Common myeloid progenitor, CD34-positive (primary cell): ENCODE measurements around the gene B4GALT7.

Source experiments
- CTCF ChIA-PET: fragments of 350-600 bp; sonication (Branson Sonifier 250); formaldehyde crosslinking; loops from one replicate; lab custom pipeline; 2021; ENCODE audit warnings: antibody characterized with exemption; lab: Charles Lee
- POLR2A ChIA-PET: fragments of 350-600 bp; sonication (Branson Sonifier 250); formaldehyde crosslinking; loops from one replicate; lab custom pipeline; 2021; ENCODE audit warnings: antibody characterized with exemption; lab: Charles Lee
- DNase-seq, 3 donors: peaks; one replicate each; pipeline versions ENCODE4 v3.0.0 to v3.0.0-alpha.2; 2013
- H3K27ac ChIP-seq, 2 experiments: 1 replicate in 1 of 2; 2 replicates in 1 of 2; pipeline ENCODE4 v1.7.0; 2013; ENCODE audit warnings: inconsistent platforms in 2 of 2, low read length in 2 of 2, mild to moderate bottlenecking in 2 of 2, low read depth in 1 of 2, moderate library complexity in 1 of 2; ENCODE audit not compliant: severe bottlenecking in 2 of 2, insufficient read depth in 1 of 2, poor library complexity in 1 of 2
- H3K27me3 ChIP-seq, 5 experiments: replicated peaks in 2 of 5; 1 replicate in 3 of 5; 2 replicates in 2 of 5; pipeline versions ENCODE4 v1.6.1 to v1.7.0; 2013; ENCODE audit warnings: low read length in 4 of 5, mild to moderate bottlenecking in 2 of 5, moderate library complexity in 2 of 5, inconsistent platforms in 1 of 5; ENCODE audit not compliant: insufficient read depth in 5 of 5, control insufficient read depth in 4 of 5
- H3K36me3 ChIP-seq, 4 experiments: 1 replicate in 2 of 4; 2 replicates in 2 of 4; pipeline versions ENCODE4 v1.6.1 to v1.7.0; 2013; ENCODE audit warnings: low read length in 3 of 4, control low read depth in 1 of 4, mild to moderate bottlenecking in 1 of 4; ENCODE audit not compliant: control insufficient read depth in 4 of 4, insufficient read depth in 4 of 4
- H3K4me1 ChIP-seq, 4 experiments: 1 replicate in 3 of 4; 2 replicates in 1 of 4; pipeline versions ENCODE4 v1.6.1 to v1.7.1; 2013; ENCODE audit warnings: low read length in 3 of 4, mild to moderate bottlenecking in 3 of 4, control low read depth in 1 of 4, inconsistent platforms in 1 of 4, moderate library complexity in 1 of 4; ENCODE audit not compliant: control insufficient read depth in 4 of 4, insufficient read depth in 4 of 4; ENCODE audit errors: control extremely low read depth in 1 of 4
- H3K4me3 ChIP-seq, 7 experiments: 1 replicate in 4 of 7; 2 replicates in 3 of 7; pipeline versions ENCODE4 v1.5.1 to v1.7.0; 2013; ENCODE audit warnings: mild to moderate bottlenecking in 7 of 7, low read length in 6 of 7, moderate library complexity in 6 of 7, inconsistent platforms in 2 of 7, low read depth in 2 of 7, control low read depth in 1 of 7; ENCODE audit not compliant: insufficient read depth in 4 of 7, control insufficient read depth in 1 of 7; ENCODE audit errors: extremely low read depth in 1 of 7
- H3K9me3 ChIP-seq, 5 experiments: 1 replicate in 4 of 5; 2 replicates in 1 of 5; pipeline versions ENCODE4 v1.6.1 to v1.7.1; 2013; ENCODE audit warnings: low read length in 4 of 5, mild to moderate bottlenecking in 2 of 5, inconsistent platforms in 1 of 5, low read depth in 1 of 5, moderate library complexity in 1 of 5; ENCODE audit not compliant: control insufficient read depth in 4 of 5, insufficient read depth in 2 of 5; ENCODE audit errors: control extremely low read depth in 1 of 5
- WGBS: methylation state at CpG from one replicate; pipeline ENCODE4 v1.1.5; 2013; ENCODE audit not compliant: insufficient coverage; 5-methylcytosine and 5-hydroxymethylcytosine counted together

Gene B4GALT7

GRCh38 chr5:177596775-177597238 is 3.1 kb upstream of the B4GALT7 start:
- H3K27ac ChIP-seq = no peak overlapping the region
- no CpG with 5 or more reads among the region's 2 CpGs for WGBS
- H3K9me3 ChIP-seq = no peaks in the 10 kb centered on the region
- no peak for DNase-seq
- no peaks in the 10 kb centered on the region for H3K27me3 ChIP-seq
- H3K4me3 ChIP-seq = no peak overlapping the region
- H3K36me3 ChIP-seq = peaks cover 8 to 37% (median 32%) of the 10 kb centered on the region in 4 experiments
- H3K4me1 ChIP-seq = peaks cover 5 to 29% (median 22%) of the 10 kb centered on the region in 4 experiments
- ChIA-PET POLR2A (no interaction called here), CTCF (no interaction called here)

- DNase-seq = no peak
- H3K4me3 ChIP-seq = peak overlapping the region in 1 of 7 experiments; percentile 2
- H3K9me3 ChIP-seq = no peaks in the 10 kb centered on the region
- POLR2A ChIA-PET = no interaction called here
- H3K27me3 ChIP-seq = no peaks in the 10 kb centered on the region
- peaks cover 5 to 19% (median 12%) of the 10 kb centered on the region in 4 experiments for H3K4me1 ChIP-seq
- H3K36me3 ChIP-seq = peaks cover 8 to 37% (median 33%) of the 10 kb centered on the region in 4 experiments
- no peak overlapping the region for H3K27ac ChIP-seq
- WGBS = 38% methylated on average over 2 of the region's 5 CpGs
- CTCF ChIA-PET = no interaction called here
Measured at GRCh38 chr5:177598477-177598876, 1.5 kb upstream of the B4GALT7 start.

- ChIA-PET CTCF (interaction anchor here (3.6 kb wide), 1 partner anchor 7 kb away, joined by 16 read pairs; the partner anchor contains the start of gene TMED9), POLR2A (interaction anchor here (0.6 kb wide), 2 partner anchors 38 to 99 kb away, joined by 3 read pairs; no protein-coding TSS in a partner anchor)
- DNase-seq = peak in 2 of 3 donors; percentile 35 to 44
- H3K36me3 ChIP-seq = peaks cover 5 to 20% (median 18%) of the 10 kb centered on the region in 4 experiments
- no peaks in the 10 kb centered on the region for H3K27me3 ChIP-seq
- H3K27ac ChIP-seq = peak overlapping the region; percentile 58 to 81
- peaks cover 5 to 18% (median 12%) of the 10 kb centered on the region in 4 experiments for H3K4me1 ChIP-seq
- H3K9me3 ChIP-seq = no peaks in the 10 kb centered on the region
- WGBS = 11% methylated on average over 13 of the region's 16 CpGs
- H3K4me3 ChIP-seq = peak overlapping the region; percentile 58 to 88 (median 79)
Measured at GRCh38 chr5:177600508-177601018, 631 bp downstream of the B4GALT7 start.

GRCh38 chr5:177601126-177601525 is 1.2 kb downstream of the B4GALT7 start:
- DNase-seq = no peak
- ChIA-PET POLR2A (interaction anchor here (0.6 kb wide), 1 partner anchor 99 kb away, joined by 3 read pairs; no protein-coding TSS in a partner anchor), CTCF (interaction anchor here (3.6 kb wide), 1 partner anchor 8 kb away, joined by 16 read pairs; the partner anchor contains the start of gene TMED9)
- 98% methylated on average over 11 of the region's 11 CpGs for WGBS
- Histone ChIP-seq H3K4me3 (peak overlapping the region in 5 of 7 experiments; percentile 78 to 88 (median 81)), H3K27ac (no peak overlapping the region), H3K9me3 (no peaks in the 10 kb centered on the region), H3K4me1 (peaks cover 5 to 18% (median 12%) of the 10 kb centered on the region in 4 experiments), H3K27me3 (no peaks in the 10 kb centered on the region), H3K36me3 (peaks cover 3 to 20% (median 13%) of the 10 kb centered on the region in 4 experiments)

- ChIA-PET CTCF (interaction anchor here (3.6 kb wide), 1 partner anchor 9 kb away, joined by 16 read pairs; the partner anchor contains the start of gene TMED9), POLR2A (no interaction called here)
- Histone ChIP-seq H3K36me3 (peaks cover 0 to 16% (median 10%) of the 10 kb centered on the region in 4 experiments), H3K4me3 (no peak overlapping the region), H3K27me3 (no peaks in the 10 kb centered on the region), H3K4me1 (peaks cover 5 to 16% (median 11%) of the 10 kb centered on the region in 4 experiments), H3K9me3 (no peaks in the 10 kb centered on the region), H3K27ac (no peak overlapping the region)
- WGBS = 93% methylated on average over 11 of the region's 13 CpGs
- no peak for DNase-seq
Measured at GRCh38 chr5:177601577-177602457, 1.9 kb downstream of the B4GALT7 start.

GRCh38 chr5:177602458-177602830 is 2.5 kb downstream of the B4GALT7 start:
- ChIA-PET CTCF (interaction anchor here (0.6 to 3.6 kb wide), 2 partner anchors 9 to 461 kb away, joined by 3 to 16 read pairs; partner anchors contain the start of gene TMED9), POLR2A (no interaction called here)
- Histone ChIP-seq H3K27me3 (no peaks in the 10 kb centered on the region), H3K27ac (no peak overlapping the region), H3K4me1 (peaks cover 5 to 16% (median 11%) of the 10 kb centered on the region in 4 experiments), H3K4me3 (no peak overlapping the region), H3K36me3 (peaks cover 0 to 17% (median 12%) of the 10 kb centered on the region in 4 experiments), H3K9me3 (no peaks in the 10 kb centered on the region)
- WGBS = 96% methylated on average over 4 of the region's 4 CpGs
- DNase-seq = no peak
